Thyroid gland (tissue), 4 donors: ENCODE results near the gene NMT1.

Source experiments
- CTCF ChIP-seq, 6 experiments: fragments of 200-600 bp in 3 of 6; fragments of 450-650 bp in 3 of 6; sonication (generic) in 3 of 6; IDR thresholded peaks; one replicate each; pipeline ENCODE4 v1.5.1; 2016 to 2019; ENCODE audit warnings: antibody characterized with exemption in 6 of 6, mild to moderate bottlenecking in 2 of 6, inconsistent platforms in 1 of 6, moderate library complexity in 1 of 6
- POLR2A ChIP-seq, 2 donors: fragments of 450-650 bp; IDR thresholded peaks; one replicate each; pipeline ENCODE4 v1.6.1; 2017; ENCODE audit warnings: antibody characterized with exemption in 2 of 2, mild to moderate bottlenecking in 2 of 2, moderate library complexity in 1 of 2

DNA sequence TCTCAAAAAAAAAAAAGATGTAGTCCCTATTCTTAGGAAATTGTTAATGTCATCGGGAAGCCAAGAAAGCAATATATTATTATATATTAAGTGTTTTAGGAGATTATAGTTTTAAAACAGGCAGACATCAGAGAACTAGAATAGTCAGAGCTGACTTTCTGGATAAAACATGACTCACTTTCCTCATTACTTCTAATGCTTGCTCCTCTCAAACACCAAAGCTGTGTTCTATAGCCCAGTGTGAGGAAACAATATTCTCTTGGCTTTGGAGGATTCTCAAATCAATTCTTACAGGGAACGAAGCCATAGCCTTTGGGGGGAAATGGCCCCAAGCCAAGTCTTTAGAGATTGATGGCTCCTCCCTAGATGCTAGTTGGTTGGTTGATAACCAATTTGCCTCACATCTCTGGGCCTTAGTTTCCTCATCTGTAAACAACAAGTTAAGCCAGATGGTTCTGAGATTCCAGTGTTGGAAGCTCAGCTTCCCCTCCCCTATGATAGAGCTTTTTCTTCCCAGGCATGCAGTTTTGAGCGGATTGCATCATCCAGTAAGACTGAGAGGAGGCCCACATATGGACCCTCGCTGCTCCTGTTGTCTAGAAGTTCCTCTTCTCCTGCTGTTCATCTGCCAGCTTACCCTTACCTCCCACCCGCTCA is 12.4 kb downstream of the NMT1 start:
- TF ChIP-seq CTCF (IDR thresholded peaks at IDR 0.05) (no peak), POLR2A (IDR thresholded peaks at IDR 0.05) (no peak)
